ENCODE data around the gene CPD. TPM values are rescaled to one million over a fixed set of nuclear protein-coding genes. Genes with fewer than 3 reads are reported as not detected.
A peak's percentile ranks its signal among the peaks of the same experiment; 100 is the strongest.

The CPD gene
- total RNA-seq, 4 donors from 2014 or later, result 36.9 to 63.6 (median 50.8) TPM

- Histone ChIP-seq H3K4me3 (no peak overlapping the region), H3K36me3 (no peaks in the 10 kb centered on the region), H3K9me3 (peaks cover 0 to 15% (median 4%) of the 10 kb centered on the region in 3 donors), H3K4me1 (peaks cover 0 to 15% (median 5%) of the 10 kb centered on the region in 3 donors), H3K27me3 (no peaks in the 10 kb centered on the region), H3K27ac (no peak overlapping the region)
- TF ChIP-seq, protein P1, sequence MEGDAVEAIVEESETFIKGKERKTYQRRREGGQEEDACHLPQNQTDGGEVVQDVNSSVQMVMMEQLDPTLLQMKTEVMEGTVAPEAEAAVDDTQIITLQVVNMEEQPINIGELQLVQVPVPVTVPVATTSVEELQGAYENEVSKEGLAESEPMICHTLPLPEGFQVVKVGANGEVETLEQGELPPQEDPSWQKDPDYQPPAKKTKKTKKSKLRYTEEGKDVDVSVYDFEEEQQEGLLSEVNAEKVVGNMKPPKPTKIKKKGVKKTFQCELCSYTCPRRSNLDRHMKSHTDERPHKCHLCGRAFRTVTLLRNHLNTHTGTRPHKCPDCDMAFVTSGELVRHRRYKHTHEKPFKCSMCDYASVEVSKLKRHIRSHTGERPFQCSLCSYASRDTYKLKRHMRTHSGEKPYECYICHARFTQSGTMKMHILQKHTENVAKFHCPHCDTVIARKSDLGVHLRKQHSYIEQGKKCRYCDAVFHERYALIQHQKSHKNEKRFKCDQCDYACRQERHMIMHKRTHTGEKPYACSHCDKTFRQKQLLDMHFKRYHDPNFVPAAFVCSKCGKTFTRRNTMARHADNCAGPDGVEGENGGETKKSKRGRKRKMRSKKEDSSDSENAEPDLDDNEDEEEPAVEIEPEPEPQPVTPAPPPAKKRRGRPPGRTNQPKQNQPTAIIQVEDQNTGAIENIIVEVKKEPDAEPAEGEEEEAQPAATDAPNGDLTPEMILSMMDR (IDR thresholded peaks at IDR 0.05), result no peak
- no peak for TF ChIP-seq POLR2A (IDR thresholded peaks at IDR 0.05)
- intact Hi-C loops (cut with DNase I), result no loop called here
- DNase-seq, result no peak
- 71 to 74% methylated on average over 8 of the region's 8 CpGs for WGBS, 2 donors
These were observed 18.5 kb upstream of the CPD start for GRCh38 chr17:30360086-30360808.

GRCh38 chr17:30361766-30362279, 16.9 kb upstream of the CPD start:
- no peak for TF ChIP-seq POLR2A (IDR thresholded peaks at IDR 0.05)
- TF ChIP-seq, protein P1 (IDR thresholded peaks at IDR 0.05), result no peak
- Histone ChIP-seq H3K27me3 (no peaks in the 10 kb centered on the region), H3K4me3 (no peak overlapping the region), H3K9me3 (peaks cover 0 to 15% (median 4%) of the 10 kb centered on the region in 3 donors), H3K36me3 (no peaks in the 10 kb centered on the region), H3K4me1 (peaks cover 0 to 15% (median 5%) of the 10 kb centered on the region in 3 donors), H3K27ac (no peak overlapping the region)
- WGBS, 2 donors, result 89 to 91% methylated on average over 4 of the region's 4 CpGs
- intact Hi-C loops (cut with DNase I), result no loop called here
- DNase-seq, result no peak

GRCh38 chr17:30363715-30364202, 15.0 kb upstream of the CPD start:
- no peak for DNase-seq
- Histone ChIP-seq H3K27ac (peak overlapping the region in 2 of 4 donors; percentile 43 to 52), H3K4me1 (peaks cover 0 to 15% (median 5%) of the 10 kb centered on the region in 3 donors), H3K4me3 (no peak overlapping the region), H3K36me3 (no peaks in the 10 kb centered on the region), H3K27me3 (no peaks in the 10 kb centered on the region), H3K9me3 (peaks cover 0 to 15% (median 4%) of the 10 kb centered on the region in 3 donors)
- intact Hi-C loops (cut with DNase I), result no loop called here
- WGBS, 2 donors, result 0 to 6% methylated on average over 1 of the region's 1 CpG
- TF ChIP-seq, protein P1 (IDR thresholded peaks at IDR 0.05), result no peak
- no peak for TF ChIP-seq POLR2A (IDR thresholded peaks at IDR 0.05)

DNA sequence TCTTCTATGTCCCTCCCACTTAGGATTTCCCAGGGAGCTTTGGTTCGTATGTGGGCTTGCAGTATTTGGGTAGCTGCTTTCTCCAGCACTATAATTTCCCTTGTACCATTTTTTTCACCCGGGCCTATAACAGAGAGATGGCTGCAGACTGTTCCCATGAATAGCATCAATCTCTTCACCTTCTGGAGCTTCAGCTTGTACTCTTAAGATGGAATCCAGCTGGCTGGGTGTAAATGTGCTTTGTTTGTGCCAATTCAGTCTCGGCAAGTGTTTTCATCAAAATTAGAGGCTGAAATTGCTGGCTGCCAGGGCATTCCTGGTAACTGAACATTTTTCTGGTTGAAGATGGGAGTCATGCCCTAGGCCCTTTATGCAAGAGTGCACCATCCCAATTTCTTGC, 12.2 kb upstream of the CPD start:
- no peak for DNase-seq
- TF ChIP-seq POLR2A (IDR thresholded peaks at IDR 0.05), result no peak
- H3K27me3 ChIP-seq, result no peaks in the 10 kb centered on the region
- no peak overlapping the region for H3K4me3 ChIP-seq
- H3K36me3 ChIP-seq, result no peaks in the 10 kb centered on the region
- peaks cover 0 to 24% (median 5%) of the 10 kb centered on the region in 3 donors for H3K4me1 ChIP-seq
- no peak overlapping the region for H3K27ac ChIP-seq
- 87 to 92% methylated on average over 3 of the region's 3 CpGs for WGBS, 2 donors
- intact Hi-C loops (cut with DNase I), result no loop called here
- H3K9me3 ChIP-seq, result peaks cover 0 to 9% (median 4%) of the 10 kb centered on the region in 3 donors

DNA sequence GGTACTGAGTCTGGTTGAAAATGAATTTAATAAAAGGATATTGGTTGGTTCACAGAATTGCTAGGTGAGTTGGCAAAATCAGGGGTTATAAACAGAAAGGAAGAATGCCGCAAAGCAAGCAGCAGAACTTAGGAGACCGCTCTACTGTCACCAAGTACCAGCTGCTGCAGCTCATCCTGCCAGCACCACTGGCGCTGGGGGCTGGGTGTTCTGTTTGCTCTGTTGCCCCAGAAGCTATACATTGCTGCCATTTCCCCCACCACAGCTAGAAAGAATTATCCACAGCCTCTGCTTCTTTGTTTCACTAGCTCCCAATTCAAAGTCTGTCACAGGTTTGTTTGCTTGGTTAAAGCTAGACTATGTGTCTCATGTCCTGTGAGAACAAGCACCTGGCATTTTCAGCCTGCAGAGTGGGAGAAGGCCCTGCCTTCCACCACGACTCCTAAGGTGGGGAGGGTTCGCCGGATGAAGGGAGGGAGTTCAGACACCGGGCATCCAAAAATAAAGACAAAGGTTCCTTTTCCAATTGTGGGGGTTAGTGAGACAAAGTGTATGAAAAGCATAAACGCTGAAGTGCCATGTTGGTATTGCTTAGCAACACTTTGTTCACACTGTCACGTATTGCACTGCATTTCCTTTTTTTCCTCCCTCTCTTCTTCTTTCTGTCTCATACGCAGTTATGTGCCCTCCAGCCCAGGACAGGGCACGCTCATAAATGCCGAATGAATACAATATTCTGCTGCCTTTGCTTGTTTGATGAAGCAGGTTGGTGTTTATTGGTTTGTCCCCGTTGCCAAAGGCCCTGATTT, 9.6 kb upstream of the CPD start:
- Histone ChIP-seq H3K36me3 (no peaks in the 10 kb centered on the region), H3K4me1 (peaks cover 0 to 23% (median 0%) of the 10 kb centered on the region in 3 donors), H3K27me3 (no peaks in the 10 kb centered on the region), H3K9me3 (no peaks in the 10 kb centered on the region), H3K4me3 (no peak overlapping the region), H3K27ac (no peak overlapping the region)
- intact Hi-C loops (cut with DNase I), result no loop called here
- TF ChIP-seq POLR2A (IDR thresholded peaks at IDR 0.05), result no peak
- TF ChIP-seq, protein P1 (IDR thresholded peaks at IDR 0.05), result no peak
- WGBS, 2 donors, result 70 to 76% methylated on average over 13 of the region's 13 CpGs
- DNase-seq, result no peak
